Activated naive CD8-positive, alpha-beta T cell treated with anti-CD3 and anti-CD28 coated beads, Interleukin-2, amount 10 ng/mL, durations not matched to agents 7 days and 5 days (primary cell): Measurements from ENCODE around the gene LHPP. TPM values are rescaled to one million over a fixed set of nuclear protein-coding genes. Genes with fewer than 3 reads are reported as not detected.

Source experiments
- ATAC-seq: fragments of 150-1000 bp; cut with Tn5 transposase; one replicate; pipeline ENCODE4 v1.10.0; 2021; ENCODE audit warnings: low read depth, moderate library complexity
- POLR2A ChIA-PET: fragments of 350-600 bp; sonication (Branson Sonifier 250); formaldehyde crosslinking; loops from one replicate; lab custom pipeline; 2021; ENCODE audit warnings: antibody characterized with exemption; lab: Charles Lee
- DNase-seq: peaks from one replicate; pipeline ENCODE4 v3.0.0; 2021
- H3K27ac Mint-ChIP-seq: one replicate; pipeline ENCODE4 v1.8.0; 2022; ENCODE audit warnings: mild to moderate bottlenecking, mixed read lengths
- H3K27me3 Mint-ChIP-seq: one replicate; pipeline ENCODE4 v1.8.0; 2022; ENCODE audit warnings: mild to moderate bottlenecking, moderate library complexity, mixed read lengths
- H3K36me3 Mint-ChIP-seq: one replicate; pipeline ENCODE4 v1.8.0; 2021; ENCODE audit warnings: mild to moderate bottlenecking, mixed read lengths
- H3K4me1 Mint-ChIP-seq: one replicate; pipeline ENCODE4 v1.8.0; 2021; ENCODE audit warnings: mixed read lengths
- H3K4me3 Mint-ChIP-seq: one replicate; pipeline ENCODE4 v1.8.0; 2022; ENCODE audit warnings: mild to moderate bottlenecking, moderate library complexity, mixed read lengths
- H3K9me3 Mint-ChIP-seq: one replicate; pipeline ENCODE4 v1.8.0; 2021; ENCODE audit warnings: mixed read lengths
- total RNA-seq, 2 experiments: library from RNA; stranded (reverse); gene quantifications; one replicate each; pipeline ENCODE4 v1.2.3, GENCODE V29; 2021

The LHPP gene
- total RNA-seq, 2 experiments from 2014 or later, result 21.4 to 24.3 TPM

DNA sequence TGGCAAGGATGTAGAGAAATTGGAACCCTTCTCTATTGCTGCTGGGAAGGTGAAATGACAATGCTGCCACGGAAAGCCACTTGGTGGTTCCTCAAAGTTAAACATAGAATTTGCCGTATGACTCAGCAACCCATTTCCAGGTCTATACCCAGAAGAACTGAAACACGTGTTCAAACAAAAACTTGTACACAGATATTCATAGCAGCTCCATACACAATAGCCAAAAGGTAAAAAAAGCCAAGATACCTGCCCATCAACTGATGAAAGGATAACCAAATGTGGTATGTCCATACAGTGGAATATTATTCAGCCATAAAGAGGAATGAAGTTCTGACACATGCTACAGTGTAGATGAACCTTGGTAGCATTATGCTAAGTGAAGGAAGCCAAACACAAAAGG lies 39.1 kb downstream of the LHPP start:
- no peak for DNase-seq
- ATAC-seq, result no peak
- POLR2A ChIA-PET, result no interaction called here
- peaks cover 17% of the 10 kb centered on the region for H3K36me3 Mint-ChIP-seq
- H3K4me1 Mint-ChIP-seq, result no peaks in the 10 kb centered on the region
- H3K27me3 Mint-ChIP-seq, result no peaks in the 10 kb centered on the region
- peaks cover 4% of the 10 kb centered on the region for H3K9me3 Mint-ChIP-seq
- no peak overlapping the region for H3K4me3 Mint-ChIP-seq
- no peak overlapping the region for H3K27ac Mint-ChIP-seq

GRCh38 chr10:124504711-124505110 lies 43.1 kb downstream of the LHPP start:
- Mint-ChIP-seq H3K9me3 (peaks cover 4% of the 10 kb centered on the region), H3K4me1 (no peaks in the 10 kb centered on the region), H3K36me3 (peaks cover 14% of the 10 kb centered on the region), H3K4me3 (no peak overlapping the region), H3K27me3 (no peaks in the 10 kb centered on the region), H3K27ac (no peak overlapping the region)
- POLR2A ChIA-PET, result no interaction called here
- no peak for ATAC-seq
- DNase-seq, result no peak

DNA sequence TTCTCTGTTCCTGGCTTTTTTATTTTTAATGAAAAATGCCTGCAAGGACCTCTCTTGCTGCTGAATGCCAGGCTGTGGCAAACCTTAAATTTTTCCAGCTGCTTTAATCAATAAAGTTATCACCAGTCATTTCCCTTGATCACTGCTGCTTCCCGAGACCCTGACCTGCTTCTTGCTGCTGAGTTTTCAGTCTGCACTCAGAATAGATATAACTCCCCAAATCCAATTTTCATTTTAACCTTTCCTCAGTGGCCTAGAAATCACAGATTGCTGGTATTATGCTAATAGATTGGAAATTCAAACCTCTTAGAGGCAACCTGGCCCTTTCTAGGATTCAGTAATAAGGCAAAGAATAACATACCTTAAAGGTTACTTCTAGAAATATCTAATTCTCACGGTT lies 43.7 kb downstream of the LHPP start:
- no peak overlapping the region for H3K4me3 Mint-ChIP-seq
- no peaks in the 10 kb centered on the region for H3K4me1 Mint-ChIP-seq
- no peak for ATAC-seq
- no peaks in the 10 kb centered on the region for H3K27me3 Mint-ChIP-seq
- POLR2A ChIA-PET, result no interaction called here
- H3K9me3 Mint-ChIP-seq, result peaks cover 4% of the 10 kb centered on the region
- H3K27ac Mint-ChIP-seq, result no peak overlapping the region
- peaks cover 13% of the 10 kb centered on the region for H3K36me3 Mint-ChIP-seq
- no peak for DNase-seq

- POLR2A ChIA-PET, result no interaction called here
- H3K4me3 Mint-ChIP-seq, result no peak overlapping the region
- no peaks in the 10 kb centered on the region for H3K9me3 Mint-ChIP-seq
- peaks cover 3% of the 10 kb centered on the region for H3K4me1 Mint-ChIP-seq
- H3K36me3 Mint-ChIP-seq, result no peaks in the 10 kb centered on the region
- H3K27ac Mint-ChIP-seq, result no peak overlapping the region
- no peaks in the 10 kb centered on the region for H3K27me3 Mint-ChIP-seq
- ATAC-seq (no peak), DNase-seq (no peak)
Observed at GRCh38 chr10:124508070-124508667, 46.5 kb downstream of the LHPP start.

- Mint-ChIP-seq H3K27me3 (no peaks in the 10 kb centered on the region), H3K4me3 (no peak overlapping the region), H3K4me1 (peaks cover 3% of the 10 kb centered on the region), H3K9me3 (no peaks in the 10 kb centered on the region), H3K27ac (no peak overlapping the region), H3K36me3 (no peaks in the 10 kb centered on the region)
- POLR2A ChIA-PET, result no interaction called here
- DNase-seq (no peak), ATAC-seq (no peak)
Observed at GRCh38 chr10:124508907-124509454, 47.4 kb downstream of the LHPP start.

- DNase-seq (no peak), ATAC-seq (no peak)
- H3K4me3 Mint-ChIP-seq, result no peak overlapping the region
- H3K27me3 Mint-ChIP-seq, result no peaks in the 10 kb centered on the region
- H3K9me3 Mint-ChIP-seq, result no peaks in the 10 kb centered on the region
- no peaks in the 10 kb centered on the region for H3K36me3 Mint-ChIP-seq
- POLR2A ChIA-PET, result no interaction called here
- H3K27ac Mint-ChIP-seq, result no peak overlapping the region
- peaks cover 3% of the 10 kb centered on the region for H3K4me1 Mint-ChIP-seq
Observed at GRCh38 chr10:124509880-124510632, 48.4 kb downstream of the LHPP start.

GRCh38 chr10:124510759-124511158 lies 49.1 kb downstream of the LHPP start:
- Mint-ChIP-seq H3K36me3 (no peaks in the 10 kb centered on the region), H3K4me1 (peaks cover 3% of the 10 kb centered on the region), H3K9me3 (no peaks in the 10 kb centered on the region), H3K27me3 (no peaks in the 10 kb centered on the region), H3K27ac (no peak overlapping the region), H3K4me3 (no peak overlapping the region)
- no peak for ATAC-seq
- POLR2A ChIA-PET, result no interaction called here
- peak; percentile 16 for DNase-seq

GRCh38 chr10:124511205-124512039 lies 49.8 kb downstream of the LHPP start:
- Mint-ChIP-seq H3K4me1 (peaks cover 3% of the 10 kb centered on the region), H3K4me3 (peak overlapping the region; percentile 35), H3K27me3 (no peaks in the 10 kb centered on the region), H3K36me3 (no peaks in the 10 kb centered on the region), H3K9me3 (no peaks in the 10 kb centered on the region), H3K27ac (no peak overlapping the region)
- DNase-seq (no peak), ATAC-seq (peak; percentile 74)
- POLR2A ChIA-PET, result no interaction called here

- no peaks in the 10 kb centered on the region for H3K9me3 Mint-ChIP-seq
- H3K27ac Mint-ChIP-seq, result no peak overlapping the region
Observed at GRCh38 chr10:124512040-124512428, 50.4 kb downstream of the LHPP start.

DNA sequence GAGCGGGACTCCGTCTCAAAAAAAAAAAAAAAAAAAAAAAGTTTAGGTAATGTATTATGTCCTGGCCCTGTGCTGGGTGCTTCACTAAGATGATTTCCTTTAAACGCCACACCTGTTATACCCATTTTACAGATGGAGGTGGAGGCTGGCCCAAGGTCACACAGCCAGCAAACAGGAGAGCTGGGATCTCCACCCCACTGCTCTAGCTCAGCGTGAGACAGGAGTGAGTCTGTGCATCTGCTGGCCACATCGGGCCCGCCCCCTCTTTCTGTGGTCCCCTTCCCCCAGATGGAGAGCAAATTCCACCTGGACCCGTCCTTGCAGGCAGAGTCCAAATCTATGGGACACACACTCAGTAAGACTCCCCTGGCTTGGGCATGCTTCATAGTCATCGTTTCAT lies 51.0 kb downstream of the LHPP start:
- Mint-ChIP-seq H3K27ac (no peak overlapping the region), H3K36me3 (no peaks in the 10 kb centered on the region), H3K4me3 (no peak overlapping the region), H3K9me3 (no peaks in the 10 kb centered on the region), H3K27me3 (no peaks in the 10 kb centered on the region), H3K4me1 (peaks cover 3% of the 10 kb centered on the region)
- ATAC-seq, result no peak
- no peak for DNase-seq
- POLR2A ChIA-PET, result no interaction called here

More at GRCh38 chr10:124512040-124512428, 50.4 kb downstream of the LHPP start:
- no peaks in the 10 kb centered on the region for H3K36me3 Mint-ChIP-seq
- no peaks in the 10 kb centered on the region for H3K27me3 Mint-ChIP-seq
- POLR2A ChIA-PET, result no interaction called here
- no peak overlapping the region for H3K4me3 Mint-ChIP-seq
- ATAC-seq, result no peak
- H3K4me1 Mint-ChIP-seq, result peaks cover 3% of the 10 kb centered on the region
- no peak for DNase-seq

DNA sequence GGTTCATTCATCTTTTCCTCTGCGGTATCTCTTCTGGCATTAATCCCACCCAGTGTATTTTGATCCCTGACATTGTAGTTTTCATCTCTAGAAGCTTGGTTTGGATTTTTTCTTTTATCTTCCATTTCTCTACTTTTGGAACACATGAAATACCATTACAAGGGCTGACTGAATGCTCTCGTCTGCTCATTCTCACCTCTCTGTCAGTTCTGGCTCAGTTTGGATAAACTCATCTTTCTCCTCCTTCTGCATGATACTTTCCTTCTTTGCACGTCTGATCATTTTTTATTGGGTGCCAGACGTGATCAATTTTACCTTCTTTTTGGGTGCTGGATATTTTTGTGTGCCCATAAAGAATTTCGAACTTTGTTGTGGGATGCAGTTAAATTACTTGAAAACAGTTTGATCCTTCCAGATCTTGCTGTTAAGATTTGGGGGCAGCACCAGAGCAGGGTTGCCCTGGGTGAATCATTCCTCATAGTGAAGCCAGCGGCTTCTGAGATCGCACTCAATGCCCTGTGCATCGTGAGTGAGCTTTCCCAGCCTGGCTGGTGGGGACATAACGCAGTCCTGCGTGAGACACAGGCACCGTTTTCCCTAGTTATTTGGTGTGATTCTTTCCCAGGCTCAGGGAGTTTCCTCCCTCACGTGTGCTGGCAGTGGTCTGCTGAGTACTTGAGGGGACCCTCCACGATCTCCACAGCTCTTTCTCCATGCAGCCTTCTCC lies 53.8 kb downstream of the LHPP start:
- Mint-ChIP-seq H3K27ac (no peak overlapping the region), H3K27me3 (no peaks in the 10 kb centered on the region), H3K4me3 (no peak overlapping the region), H3K9me3 (no peaks in the 10 kb centered on the region), H3K4me1 (peaks cover 3% of the 10 kb centered on the region), H3K36me3 (no peaks in the 10 kb centered on the region)
- POLR2A ChIA-PET, result no interaction called here
- no peak for DNase-seq
- ATAC-seq, result no peak

DNA sequence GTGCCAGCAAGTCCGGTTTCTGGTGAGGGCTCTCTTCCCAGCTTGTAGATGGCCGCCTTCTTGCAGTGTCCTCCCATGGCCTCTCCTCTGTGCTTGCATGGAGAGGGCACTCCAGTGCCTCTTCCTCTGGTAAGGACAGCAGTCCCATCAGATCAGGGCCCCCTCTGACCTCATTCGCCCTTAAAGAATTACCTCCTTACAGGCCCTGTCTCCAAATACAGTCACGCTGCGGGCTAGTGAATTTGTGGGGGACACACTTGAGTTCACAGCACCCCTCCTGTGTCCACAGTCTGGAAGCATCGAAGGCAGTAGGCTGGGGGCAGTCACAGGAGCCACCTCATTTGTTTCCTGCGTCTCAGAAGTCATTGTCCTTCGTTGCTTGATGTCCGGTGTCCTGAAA lies 54.6 kb downstream of the LHPP start:
- Mint-ChIP-seq H3K36me3 (no peaks in the 10 kb centered on the region), H3K9me3 (no peaks in the 10 kb centered on the region)
- DNase-seq, result no peak

More for the DNA sequence above, 54.6 kb downstream of the LHPP start:
- ATAC-seq, result no peak
- peaks cover 1% of the 10 kb centered on the region for H3K4me1 Mint-ChIP-seq
- H3K27ac Mint-ChIP-seq, result no peak overlapping the region
- POLR2A ChIA-PET, result no interaction called here
- no peak overlapping the region for H3K4me3 Mint-ChIP-seq
- H3K27me3 Mint-ChIP-seq, result no peaks in the 10 kb centered on the region
